ENCODE results near the gene CMYA5. TPM values are rescaled to one million over a fixed set of nuclear protein-coding genes. Genes with fewer than 3 reads are reported as not detected.

The CMYA5 gene
- total and polyA plus RNA-seq, 2 experiments from 2014 or later: 19.8 to 87.2 TPM

- TF ChIP-seq, protein P1, sequence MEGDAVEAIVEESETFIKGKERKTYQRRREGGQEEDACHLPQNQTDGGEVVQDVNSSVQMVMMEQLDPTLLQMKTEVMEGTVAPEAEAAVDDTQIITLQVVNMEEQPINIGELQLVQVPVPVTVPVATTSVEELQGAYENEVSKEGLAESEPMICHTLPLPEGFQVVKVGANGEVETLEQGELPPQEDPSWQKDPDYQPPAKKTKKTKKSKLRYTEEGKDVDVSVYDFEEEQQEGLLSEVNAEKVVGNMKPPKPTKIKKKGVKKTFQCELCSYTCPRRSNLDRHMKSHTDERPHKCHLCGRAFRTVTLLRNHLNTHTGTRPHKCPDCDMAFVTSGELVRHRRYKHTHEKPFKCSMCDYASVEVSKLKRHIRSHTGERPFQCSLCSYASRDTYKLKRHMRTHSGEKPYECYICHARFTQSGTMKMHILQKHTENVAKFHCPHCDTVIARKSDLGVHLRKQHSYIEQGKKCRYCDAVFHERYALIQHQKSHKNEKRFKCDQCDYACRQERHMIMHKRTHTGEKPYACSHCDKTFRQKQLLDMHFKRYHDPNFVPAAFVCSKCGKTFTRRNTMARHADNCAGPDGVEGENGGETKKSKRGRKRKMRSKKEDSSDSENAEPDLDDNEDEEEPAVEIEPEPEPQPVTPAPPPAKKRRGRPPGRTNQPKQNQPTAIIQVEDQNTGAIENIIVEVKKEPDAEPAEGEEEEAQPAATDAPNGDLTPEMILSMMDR (IDR thresholded peaks at IDR 0.05; ENCODE audit: low read depth, low read length): no peak
- peak overlapping the region; percentile 55 for H3K27ac ChIP-seq
- H3K27me3 ChIP-seq: no peaks in the 10 kb centered on the region
- no peak overlapping the region for H3K4me3 ChIP-seq
- DNase-seq (ENCODE audit: low read depth in 1 of 2, low spot score in 1 of 2): no peak
- H3K9me3 ChIP-seq (ENCODE audit: low read depth): no peaks in the 10 kb centered on the region
- H3K36me3 ChIP-seq: no peaks in the 10 kb centered on the region
- peaks cover 6% of the 10 kb centered on the region for H3K4me1 ChIP-seq (ENCODE audit: low read depth)
These were observed 27.2 kb downstream of the CMYA5 start for GRCh38 chr5:79716839-79717238.

DNA sequence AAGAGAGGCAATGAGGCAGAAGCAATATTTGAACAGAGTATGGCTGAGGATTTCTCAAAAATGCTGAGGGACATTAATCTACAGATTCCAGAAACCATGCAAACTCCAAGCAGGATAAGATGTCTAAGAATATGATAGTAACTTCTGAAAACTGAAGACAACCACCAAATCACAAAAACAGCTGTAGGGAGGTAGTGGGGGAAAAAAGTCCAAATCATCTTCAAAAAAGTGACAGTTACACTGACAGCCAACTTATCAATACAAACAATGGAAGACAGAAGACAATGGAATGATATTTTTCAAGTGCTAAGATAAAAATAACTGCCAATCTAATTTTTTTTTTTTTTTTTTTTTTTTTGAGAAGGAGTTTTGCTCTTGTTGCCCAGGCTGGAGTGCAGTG is 30.5 kb downstream of the CMYA5 start:
- DNase-seq (ENCODE audit: low read depth in 1 of 2, low spot score in 1 of 2): no peak
- no peaks in the 10 kb centered on the region for H3K9me3 ChIP-seq (ENCODE audit: low read depth)
- no peak overlapping the region for H3K4me3 ChIP-seq
- no peak overlapping the region for H3K27ac ChIP-seq
- H3K27me3 ChIP-seq: no peaks in the 10 kb centered on the region
- H3K4me1 ChIP-seq (ENCODE audit: low read depth): no peaks in the 10 kb centered on the region
- TF ChIP-seq, protein P1 (IDR thresholded peaks at IDR 0.05; ENCODE audit: low read depth, low read length): no peak
- no peaks in the 10 kb centered on the region for H3K36me3 ChIP-seq

- H3K27me3 ChIP-seq: no peaks in the 10 kb centered on the region
- no peak overlapping the region for H3K4me3 ChIP-seq
- TF ChIP-seq, protein P1 (IDR thresholded peaks at IDR 0.05; ENCODE audit: low read depth, low read length): no peak
- no peaks in the 10 kb centered on the region for H3K4me1 ChIP-seq (ENCODE audit: low read depth)
- no peaks in the 10 kb centered on the region for H3K9me3 ChIP-seq (ENCODE audit: low read depth)
- peak in 1 of 2 donors; percentile 54 for DNase-seq (ENCODE audit: low read depth in 1 of 2, low spot score in 1 of 2)
- H3K36me3 ChIP-seq: peaks cover 18% of the 10 kb centered on the region
- no peak overlapping the region for H3K27ac ChIP-seq
These were observed 38.1 kb downstream of the CMYA5 start for GRCh38 chr5:79727451-79728355.

DNA sequence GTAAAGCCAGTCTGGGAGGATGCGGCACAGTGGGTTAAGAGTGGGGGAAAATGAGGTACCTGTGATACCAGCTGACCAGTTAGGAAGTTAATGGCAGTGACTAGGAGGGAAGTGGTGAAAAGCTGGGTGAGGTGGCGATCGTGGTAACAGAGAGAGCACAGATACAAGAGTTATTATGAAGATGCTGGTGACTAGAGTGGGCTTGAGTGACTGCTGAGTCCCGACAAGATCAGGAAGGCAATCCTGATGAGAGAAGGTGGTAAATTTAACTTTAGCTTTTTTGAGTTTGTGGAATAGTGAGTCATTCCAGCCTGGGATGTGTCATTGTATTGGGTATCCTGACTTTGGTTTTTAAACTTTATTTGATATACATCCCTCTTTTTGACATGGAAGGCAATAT is 38.8 kb downstream of the CMYA5 start:
- Histone ChIP-seq H3K27me3 (no peaks in the 10 kb centered on the region), H3K27ac (no peak overlapping the region), H3K4me1 (ENCODE audit: low read depth) (no peaks in the 10 kb centered on the region), H3K4me3 (no peak overlapping the region), H3K9me3 (ENCODE audit: low read depth) (no peaks in the 10 kb centered on the region), H3K36me3 (peaks cover 18% of the 10 kb centered on the region)
- TF ChIP-seq, protein P1 (IDR thresholded peaks at IDR 0.05; ENCODE audit: low read depth, low read length): no peak
- no peak for DNase-seq (ENCODE audit: low read depth in 1 of 2, low spot score in 1 of 2)

DNA sequence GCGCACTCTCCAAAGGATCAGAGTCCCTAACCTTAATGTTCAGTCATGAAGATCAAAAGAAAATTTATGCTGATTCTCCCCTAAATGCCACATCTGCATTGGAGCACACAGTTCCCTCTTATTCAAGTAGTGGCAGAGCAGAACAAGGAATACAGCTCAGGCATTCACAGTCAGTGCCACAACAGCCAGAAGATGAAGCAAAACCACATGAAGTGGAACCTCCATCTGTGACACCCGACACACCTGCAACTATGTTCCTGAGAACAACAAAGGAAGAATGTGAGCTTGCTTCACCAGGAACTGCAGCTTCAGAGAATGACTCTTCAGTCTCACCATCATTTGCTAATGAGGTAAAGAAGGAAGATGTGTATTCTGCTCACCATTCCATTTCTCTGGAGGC is 40.0 kb downstream of the CMYA5 start:
- no peaks in the 10 kb centered on the region for H3K4me1 ChIP-seq (ENCODE audit: low read depth)
- no peaks in the 10 kb centered on the region for H3K9me3 ChIP-seq (ENCODE audit: low read depth)
- DNase-seq (ENCODE audit: low read depth in 1 of 2, low spot score in 1 of 2): no peak
- H3K27ac ChIP-seq: no peak overlapping the region
- H3K4me3 ChIP-seq: no peak overlapping the region
- H3K36me3 ChIP-seq: peaks cover 18% of the 10 kb centered on the region
- TF ChIP-seq, protein P1 (IDR thresholded peaks at IDR 0.05; ENCODE audit: low read depth, low read length): no peak
- no peaks in the 10 kb centered on the region for H3K27me3 ChIP-seq
